GM12892 (cell line): ENCODE data around the gene SEPTIN1.
"Not testable (repeated sequence)": the region's sequence is repeated elsewhere in the genome, so short reads cannot be mapped to it uniquely, and the experiment has no call there.

Experiments used
- POLR2A ChIP-seq: IDR thresholded peaks from 2 replicates; pipeline ENCODE4 v1.6.1; 2011; ENCODE audit warnings: low read depth, low read length, control low read depth
- POLR2AphosphoS5 ChIP-seq: IDR thresholded peaks from 2 replicates; pipeline ENCODE4 v1.6.1; 2011; ENCODE audit warnings: low read depth, low read length, control low read depth
- TAF1 ChIP-seq: IDR thresholded peaks from 2 replicates; pipeline ENCODE4 v1.6.1; 2011; ENCODE audit warnings: low read depth, mild to moderate bottlenecking, control low read depth, low read length, borderline replicate concordance

DNA sequence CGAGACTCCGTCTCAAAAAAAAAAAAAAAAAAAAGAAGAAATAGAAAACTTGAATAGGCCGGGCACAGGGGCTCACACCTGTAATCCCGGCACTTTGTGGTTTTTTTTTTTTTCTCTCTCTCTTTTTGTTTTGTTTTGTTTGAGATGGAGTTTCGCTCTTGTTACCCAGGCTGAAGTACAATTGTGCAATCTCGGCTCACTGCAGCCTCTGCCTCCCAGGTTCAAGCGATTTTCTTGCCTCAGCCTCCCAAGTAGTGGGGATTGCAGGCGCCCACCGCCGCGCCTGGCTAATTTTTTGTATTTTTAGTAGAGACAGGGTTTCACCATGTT lies 38.9 kb downstream of the SEPTIN1 start:
- TF ChIP-seq POLR2A, POLR2AphosphoS5, TAF1: not testable (repeated sequence)
